ENCODE data around the gene NEDD4L.

The NEDD4L gene

DNA sequence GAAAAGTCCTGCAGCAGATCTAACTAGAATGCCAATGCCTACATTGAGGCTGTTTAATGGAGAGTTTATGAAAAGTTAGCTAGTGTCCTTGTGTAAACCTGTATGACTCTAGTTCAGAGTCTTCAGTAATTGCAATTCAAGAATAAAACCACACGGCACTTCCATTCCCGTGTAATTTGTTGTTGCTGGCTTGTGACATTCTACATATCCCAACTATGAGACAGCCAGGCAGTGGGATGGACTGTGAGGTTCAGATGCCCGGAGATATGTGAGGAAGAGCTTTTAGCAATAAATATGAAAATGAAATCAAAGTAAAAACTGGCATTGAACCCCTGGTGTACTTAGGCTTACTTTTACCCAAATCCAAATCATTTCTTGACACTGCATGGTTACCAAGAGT, 263.4 kb downstream of the NEDD4L start (continued):
- TF ChIP-seq, protein P1, sequence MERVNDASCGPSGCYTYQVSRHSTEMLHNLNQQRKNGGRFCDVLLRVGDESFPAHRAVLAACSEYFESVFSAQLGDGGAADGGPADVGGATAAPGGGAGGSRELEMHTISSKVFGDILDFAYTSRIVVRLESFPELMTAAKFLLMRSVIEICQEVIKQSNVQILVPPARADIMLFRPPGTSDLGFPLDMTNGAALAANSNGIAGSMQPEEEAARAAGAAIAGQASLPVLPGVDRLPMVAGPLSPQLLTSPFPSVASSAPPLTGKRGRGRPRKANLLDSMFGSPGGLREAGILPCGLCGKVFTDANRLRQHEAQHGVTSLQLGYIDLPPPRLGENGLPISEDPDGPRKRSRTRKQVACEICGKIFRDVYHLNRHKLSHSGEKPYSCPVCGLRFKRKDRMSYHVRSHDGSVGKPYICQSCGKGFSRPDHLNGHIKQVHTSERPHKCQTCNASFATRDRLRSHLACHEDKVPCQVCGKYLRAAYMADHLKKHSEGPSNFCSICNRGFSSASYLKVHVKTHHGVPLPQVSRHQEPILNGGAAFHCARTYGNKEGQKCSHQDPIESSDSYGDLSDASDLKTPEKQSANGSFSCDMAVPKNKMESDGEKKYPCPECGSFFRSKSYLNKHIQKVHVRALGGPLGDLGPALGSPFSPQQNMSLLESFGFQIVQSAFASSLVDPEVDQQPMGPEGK (CRISPR knock-in tag; IDR thresholded peaks at IDR 0.05; ENCODE audit: borderline replicate concordance), result no peak
- no peak for TF ChIP-seq BACH2 (CRISPR knock-in tag; IDR thresholded peaks at IDR 0.05; ENCODE audit: borderline replicate concordance)
- TF ChIP-seq GLIS3 (CRISPR knock-in tag; IDR thresholded peaks at IDR 0.05), result no peak

DNA sequence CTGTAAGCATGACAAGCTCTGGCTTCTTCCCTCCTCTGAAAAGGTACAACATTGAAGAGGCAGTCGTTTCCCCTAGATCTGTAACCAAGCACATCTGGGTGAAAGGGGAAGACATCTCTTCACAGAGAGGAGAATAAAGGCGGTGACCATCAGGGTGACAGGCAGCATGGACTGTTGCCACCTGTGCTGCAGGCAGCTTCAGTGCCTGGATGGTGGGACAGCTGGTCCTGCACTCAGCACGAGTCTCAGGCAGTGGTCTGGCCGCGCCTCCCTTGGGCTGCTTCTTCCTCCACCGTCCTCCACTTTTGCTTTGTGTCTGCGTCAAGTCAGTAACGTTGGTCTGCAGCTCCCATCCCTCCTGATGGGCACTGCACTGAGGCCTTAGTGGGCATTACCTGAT, 264.4 kb downstream of the NEDD4L start:
- no peak for ATAC-seq
- TF ChIP-seq PPARA (CRISPR knock-in tag; IDR thresholded peaks at IDR 0.05; ENCODE audit: borderline replicate concordance), result no peak
- TF ChIP-seq, protein P2, sequence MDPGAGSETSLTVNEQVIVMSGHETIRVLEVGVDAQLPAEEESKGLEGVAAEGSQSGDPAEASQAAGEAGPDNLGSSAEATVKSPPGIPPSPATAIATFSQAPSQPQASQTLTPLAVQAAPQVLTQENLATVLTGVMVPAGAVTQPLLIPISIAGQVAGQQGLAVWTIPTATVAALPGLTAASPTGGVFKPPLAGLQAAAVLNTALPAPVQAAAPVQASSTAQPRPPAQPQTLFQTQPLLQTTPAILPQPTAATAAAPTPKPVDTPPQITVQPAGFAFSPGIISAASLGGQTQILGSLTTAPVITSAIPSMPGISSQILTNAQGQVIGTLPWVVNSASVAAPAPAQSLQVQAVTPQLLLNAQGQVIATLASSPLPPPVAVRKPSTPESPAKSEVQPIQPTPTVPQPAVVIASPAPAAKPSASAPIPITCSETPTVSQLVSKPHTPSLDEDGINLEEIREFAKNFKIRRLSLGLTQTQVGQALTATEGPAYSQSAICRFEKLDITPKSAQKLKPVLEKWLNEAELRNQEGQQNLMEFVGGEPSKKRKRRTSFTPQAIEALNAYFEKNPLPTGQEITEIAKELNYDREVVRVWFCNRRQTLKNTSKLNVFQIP (CRISPR knock-in tag; IDR thresholded peaks at IDR 0.05; ENCODE audit: borderline replicate concordance, low read depth), result no peak
- no peak for TF ChIP-seq CSDC2 (CRISPR knock-in tag; IDR thresholded peaks at IDR 0.05)
- no peak for TF ChIP-seq OSR1 (CRISPR knock-in tag; IDR thresholded peaks at IDR 0.05)
- TF ChIP-seq, protein P3, sequence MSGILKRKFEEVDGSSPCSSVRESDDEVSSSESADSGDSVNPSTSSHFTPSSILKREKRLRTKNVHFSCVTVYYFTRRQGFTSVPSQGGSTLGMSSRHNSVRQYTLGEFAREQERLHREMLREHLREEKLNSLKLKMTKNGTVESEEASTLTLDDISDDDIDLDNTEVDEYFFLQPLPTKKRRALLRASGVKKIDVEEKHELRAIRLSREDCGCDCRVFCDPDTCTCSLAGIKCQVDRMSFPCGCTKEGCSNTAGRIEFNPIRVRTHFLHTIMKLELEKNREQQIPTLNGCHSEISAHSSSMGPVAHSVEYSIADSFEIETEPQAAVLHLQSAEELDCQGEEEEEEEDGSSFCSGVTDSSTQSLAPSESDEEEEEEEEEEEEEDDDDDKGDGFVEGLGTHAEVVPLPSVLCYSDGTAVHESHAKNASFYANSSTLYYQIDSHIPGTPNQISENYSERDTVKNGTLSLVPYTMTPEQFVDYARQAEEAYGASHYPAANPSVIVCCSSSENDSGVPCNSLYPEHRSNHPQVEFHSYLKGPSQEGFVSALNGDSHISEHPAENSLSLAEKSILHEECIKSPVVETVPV (CRISPR knock-in tag; IDR thresholded peaks at IDR 0.05), result no peak
- no peak for TF ChIP-seq ZNF8 (CRISPR knock-in tag; IDR thresholded peaks at IDR 0.05)
- TF ChIP-seq, protein P1 (CRISPR knock-in tag; IDR thresholded peaks at IDR 0.05; ENCODE audit: borderline replicate concordance), result no peak
- TF ChIP-seq, protein P4, sequence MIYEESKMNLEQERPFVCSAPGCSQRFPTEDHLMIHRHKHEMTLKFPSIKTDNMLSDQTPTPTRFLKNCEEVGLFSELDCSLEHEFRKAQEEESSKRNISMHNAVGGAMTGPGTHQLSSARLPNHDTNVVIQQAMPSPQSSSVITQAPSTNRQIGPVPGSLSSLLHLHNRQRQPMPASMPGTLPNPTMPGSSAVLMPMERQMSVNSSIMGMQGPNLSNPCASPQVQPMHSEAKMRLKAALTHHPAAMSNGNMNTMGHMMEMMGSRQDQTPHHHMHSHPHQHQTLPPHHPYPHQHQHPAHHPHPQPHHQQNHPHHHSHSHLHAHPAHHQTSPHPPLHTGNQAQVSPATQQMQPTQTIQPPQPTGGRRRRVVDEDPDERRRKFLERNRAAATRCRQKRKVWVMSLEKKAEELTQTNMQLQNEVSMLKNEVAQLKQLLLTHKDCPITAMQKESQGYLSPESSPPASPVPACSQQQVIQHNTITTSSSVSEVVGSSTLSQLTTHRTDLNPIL (CRISPR knock-in tag; IDR thresholded peaks at IDR 0.05; ENCODE audit: low read depth), result no peak
- TF ChIP-seq, protein P5, sequence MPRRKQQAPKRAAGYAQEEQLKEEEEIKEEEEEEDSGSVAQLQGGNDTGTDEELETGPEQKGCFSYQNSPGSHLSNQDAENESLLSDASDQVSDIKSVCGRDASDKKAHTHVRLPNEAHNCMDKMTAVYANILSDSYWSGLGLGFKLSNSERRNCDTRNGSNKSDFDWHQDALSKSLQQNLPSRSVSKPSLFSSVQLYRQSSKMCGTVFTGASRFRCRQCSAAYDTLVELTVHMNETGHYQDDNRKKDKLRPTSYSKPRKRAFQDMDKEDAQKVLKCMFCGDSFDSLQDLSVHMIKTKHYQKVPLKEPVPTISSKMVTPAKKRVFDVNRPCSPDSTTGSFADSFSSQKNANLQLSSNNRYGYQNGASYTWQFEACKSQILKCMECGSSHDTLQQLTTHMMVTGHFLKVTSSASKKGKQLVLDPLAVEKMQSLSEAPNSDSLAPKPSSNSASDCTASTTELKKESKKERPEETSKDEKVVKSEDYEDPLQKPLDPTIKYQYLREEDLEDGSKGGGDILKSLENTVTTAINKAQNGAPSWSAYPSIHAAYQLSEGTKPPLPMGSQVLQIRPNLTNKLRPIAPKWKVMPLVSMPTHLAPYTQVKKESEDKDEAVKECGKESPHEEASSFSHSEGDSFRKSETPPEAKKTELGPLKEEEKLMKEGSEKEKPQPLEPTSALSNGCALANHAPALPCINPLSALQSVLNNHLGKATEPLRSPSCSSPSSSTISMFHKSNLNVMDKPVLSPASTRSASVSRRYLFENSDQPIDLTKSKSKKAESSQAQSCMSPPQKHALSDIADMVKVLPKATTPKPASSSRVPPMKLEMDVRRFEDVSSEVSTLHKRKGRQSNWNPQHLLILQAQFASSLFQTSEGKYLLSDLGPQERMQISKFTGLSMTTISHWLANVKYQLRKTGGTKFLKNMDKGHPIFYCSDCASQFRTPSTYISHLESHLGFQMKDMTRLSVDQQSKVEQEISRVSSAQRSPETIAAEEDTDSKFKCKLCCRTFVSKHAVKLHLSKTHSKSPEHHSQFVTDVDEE (CRISPR knock-in tag; IDR thresholded peaks at IDR 0.05), result no peak

DNA sequence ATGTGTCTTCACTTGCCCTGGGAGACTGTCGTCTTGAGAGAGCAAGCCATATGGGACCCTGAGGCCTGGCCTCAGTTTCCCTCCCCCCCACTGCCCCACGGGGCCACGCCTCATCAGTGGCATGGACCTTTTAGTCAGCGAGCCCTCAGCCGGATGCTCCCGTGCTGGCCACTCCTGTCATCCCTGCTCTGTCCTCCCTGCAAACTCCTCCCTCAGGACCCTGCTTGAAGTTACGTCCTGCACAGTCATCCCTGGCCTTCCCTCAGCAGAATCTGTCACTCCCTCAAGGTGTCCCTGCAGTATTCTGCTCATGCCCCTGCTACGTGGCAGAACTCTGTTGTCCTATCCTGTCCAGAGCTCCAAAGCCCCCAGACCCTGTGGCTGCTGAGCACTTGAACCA, 265.1 kb downstream of the NEDD4L start:
- ATAC-seq, result no peak
- TF ChIP-seq ZNF565 (CRISPR knock-in tag; conservative IDR thresholded peaks at IDR 0.05; ENCODE audit: low read depth) (no peak), OSR1 (CRISPR knock-in tag; IDR thresholded peaks at IDR 0.05) (no peak), ZFP3 (CRISPR knock-in tag; IDR thresholded peaks at IDR 0.05) (no peak), ARNTL (CRISPR knock-in tag; IDR thresholded peaks at IDR 0.05; ENCODE audit: borderline replicate concordance, low read depth) (no peak), GLIS3 (CRISPR knock-in tag; IDR thresholded peaks at IDR 0.05) (no peak)
- TF ChIP-seq, protein P3 (CRISPR knock-in tag; IDR thresholded peaks at IDR 0.05), result no peak
- TF ChIP-seq, protein P4 (CRISPR knock-in tag; IDR thresholded peaks at IDR 0.05; ENCODE audit: low read depth), result no peak
- TF ChIP-seq, protein P5 (CRISPR knock-in tag; IDR thresholded peaks at IDR 0.05), result no peak
- TF ChIP-seq, protein P2 (CRISPR knock-in tag; IDR thresholded peaks at IDR 0.05; ENCODE audit: borderline replicate concordance, low read depth), result no peak
